ENCODE measurements around the gene SLC35F3.

SLC35F3 gene

GRCh38 chr1:234067581-234068337 is 163.3 kb downstream of the SLC35F3 start:
- Histone ChIP-seq H3K36me3 (no peaks in the 10 kb centered on the region), H3K27ac (no peak overlapping the region), H3K9me3 (ENCODE audit: severe bottlenecking) (peaks cover 4% of the 10 kb centered on the region), H3K27me3 (ENCODE audit: insufficient read depth, low read depth, severe bottlenecking) (peaks cover 84% of the 10 kb centered on the region), H3K4me3 (ENCODE audit: low read depth, low read length) (no peak overlapping the region)
- no peak for TF ChIP-seq CTCF (IDR thresholded peaks at IDR 0.05; ENCODE audit: low read depth, low read length)
- DNase-seq, result no peak

DNA sequence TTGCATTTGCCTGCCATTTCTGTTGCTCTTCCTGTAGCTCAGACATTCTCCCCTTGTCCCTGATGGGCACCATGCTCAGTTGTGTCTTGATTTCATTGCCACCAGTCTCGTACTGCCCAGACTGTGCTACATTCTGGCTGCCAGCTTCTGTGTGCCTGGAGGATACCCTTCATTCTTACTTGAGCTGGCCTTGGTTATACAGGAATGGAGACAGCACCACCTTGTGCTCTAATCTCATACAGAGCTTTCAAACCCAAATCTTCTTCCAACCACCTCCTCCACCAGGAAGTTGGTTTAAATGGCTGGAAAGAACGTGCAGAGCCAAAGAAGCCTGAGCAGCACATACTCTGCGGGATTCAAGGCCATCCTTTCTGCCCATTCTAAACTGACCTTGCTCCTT is 165.3 kb downstream of the SLC35F3 start:
- peaks cover 84% of the 10 kb centered on the region for H3K27me3 ChIP-seq (ENCODE audit: insufficient read depth, low read depth, severe bottlenecking)
- no peaks in the 10 kb centered on the region for H3K36me3 ChIP-seq
- TF ChIP-seq CTCF (IDR thresholded peaks at IDR 0.05; ENCODE audit: low read depth, low read length), result peak; percentile 30; the same call in 1 of the 2 replicates
- H3K9me3 ChIP-seq (ENCODE audit: severe bottlenecking), result peaks cover 4% of the 10 kb centered on the region
- H3K4me3 ChIP-seq (ENCODE audit: low read depth, low read length), result no peak overlapping the region
- no peak for DNase-seq
- H3K27ac ChIP-seq, result no peak overlapping the region

DNA sequence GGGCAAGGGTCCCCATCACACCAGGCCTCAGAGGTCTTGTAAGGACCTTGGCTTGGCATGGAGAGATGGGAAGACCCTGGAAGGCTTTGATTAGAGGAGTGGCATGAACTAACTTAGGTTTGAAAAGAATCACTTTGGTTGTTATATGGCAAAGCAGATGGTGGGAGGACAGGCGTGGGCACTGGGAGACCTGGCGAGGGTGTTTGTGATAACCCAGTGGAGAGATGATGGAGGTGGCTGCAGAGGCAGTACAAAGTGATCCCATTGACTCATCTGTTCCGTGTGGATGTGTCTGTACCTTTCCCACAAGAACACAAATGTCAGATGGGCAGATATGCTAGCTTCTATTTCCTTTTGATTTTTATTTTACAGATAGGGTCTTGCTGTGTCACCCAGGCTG is 168.3 kb downstream of the SLC35F3 start:
- Histone ChIP-seq H3K27me3 (ENCODE audit: insufficient read depth, low read depth, severe bottlenecking) (peaks cover 72% of the 10 kb centered on the region), H3K4me3 (ENCODE audit: low read depth, low read length) (no peak overlapping the region), H3K36me3 (no peaks in the 10 kb centered on the region), H3K27ac (no peak overlapping the region), H3K9me3 (ENCODE audit: severe bottlenecking) (peaks cover 4% of the 10 kb centered on the region)
- DNase-seq, result no peak
- no peak for TF ChIP-seq CTCF (IDR thresholded peaks at IDR 0.05; ENCODE audit: low read depth, low read length)

DNA sequence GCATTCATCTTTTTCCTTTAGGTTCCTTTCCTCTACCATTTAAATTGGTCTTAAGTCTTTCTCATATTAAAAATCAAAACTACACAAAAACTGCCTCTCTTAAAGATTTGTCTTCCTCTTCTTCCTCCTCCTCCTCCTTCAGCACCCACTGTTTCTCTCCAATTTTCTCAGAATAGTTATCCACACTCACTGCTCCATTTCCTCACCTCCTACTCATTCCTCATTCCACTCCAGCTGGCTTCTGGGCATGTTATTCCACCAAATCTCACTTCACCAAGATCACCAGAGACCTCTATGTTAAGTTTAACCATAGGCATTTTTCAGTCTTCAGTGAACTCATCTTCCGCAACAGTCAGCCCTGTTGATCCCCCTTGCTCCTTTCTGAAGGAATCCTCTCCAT is 173.7 kb downstream of the SLC35F3 start:
- DNase-seq, result no peak
- H3K9me3 ChIP-seq (ENCODE audit: severe bottlenecking), result no peaks in the 10 kb centered on the region
- TF ChIP-seq CTCF (IDR thresholded peaks at IDR 0.05; ENCODE audit: low read depth, low read length), result no peak

DNA sequence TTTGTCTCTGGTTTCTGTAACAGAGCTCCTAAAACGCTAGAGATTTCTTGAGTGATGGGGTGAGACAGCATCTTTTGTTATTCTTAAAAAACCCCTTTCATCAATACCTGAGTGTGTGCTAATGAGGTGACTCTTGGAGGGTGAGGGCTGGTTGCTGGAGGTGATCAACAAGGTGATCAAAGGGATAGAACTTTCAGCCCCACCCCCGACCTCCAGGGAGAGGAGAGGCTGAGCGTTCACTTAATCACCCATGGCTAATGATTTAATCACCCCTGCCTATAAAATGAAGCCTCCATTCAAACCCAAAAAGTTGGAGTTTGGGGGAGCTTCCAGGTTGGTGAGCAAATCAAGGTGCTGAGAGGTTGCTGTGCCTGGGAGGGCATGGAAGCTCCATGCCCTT is 175.4 kb downstream of the SLC35F3 start:
- TF ChIP-seq CTCF (IDR thresholded peaks at IDR 0.05; ENCODE audit: low read depth, low read length), result no peak
- H3K9me3 ChIP-seq (ENCODE audit: severe bottlenecking), result no peaks in the 10 kb centered on the region
- no peak for DNase-seq
- no peaks in the 10 kb centered on the region for H3K36me3 ChIP-seq
- H3K27me3 ChIP-seq (ENCODE audit: insufficient read depth, low read depth, severe bottlenecking), result peaks cover 66% of the 10 kb centered on the region
- no peak overlapping the region for H3K27ac ChIP-seq
- H3K4me3 ChIP-seq (ENCODE audit: low read depth, low read length), result no peak overlapping the region

More for the DNA sequence above, 173.7 kb downstream of the SLC35F3 start:
- Histone ChIP-seq H3K27ac (no peak overlapping the region), H3K36me3 (no peaks in the 10 kb centered on the region), H3K4me3 (ENCODE audit: low read depth, low read length) (no peak overlapping the region), H3K27me3 (ENCODE audit: insufficient read depth, low read depth, severe bottlenecking) (peaks cover 71% of the 10 kb centered on the region)

DNA sequence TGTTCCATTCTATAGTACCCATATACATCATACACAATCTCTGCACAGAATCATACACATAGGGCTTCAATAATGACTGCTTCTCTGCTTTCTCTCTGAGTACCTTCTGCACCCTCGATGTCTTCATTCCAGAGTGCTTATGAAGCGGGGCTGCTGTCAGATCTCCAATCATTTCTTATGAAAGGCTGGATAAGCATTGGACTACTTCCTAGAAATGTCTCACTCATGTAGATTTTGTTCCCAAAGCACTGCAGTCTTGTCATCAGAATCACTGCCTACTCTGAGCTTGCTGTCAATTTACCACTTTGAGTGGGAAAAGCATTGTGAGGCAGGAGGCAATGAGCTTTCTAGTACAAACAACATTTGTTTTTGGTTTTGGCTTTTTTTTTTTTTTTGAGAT is 179.0 kb downstream of the SLC35F3 start:
- TF ChIP-seq CTCF (IDR thresholded peaks at IDR 0.05; ENCODE audit: low read depth, low read length), result no peak
- H3K27ac ChIP-seq, result no peak overlapping the region
- no peak for DNase-seq
- H3K36me3 ChIP-seq, result no peaks in the 10 kb centered on the region
- H3K4me3 ChIP-seq (ENCODE audit: low read depth, low read length), result no peak overlapping the region
- peaks cover 80% of the 10 kb centered on the region for H3K27me3 ChIP-seq (ENCODE audit: insufficient read depth, low read depth, severe bottlenecking)
- H3K9me3 ChIP-seq (ENCODE audit: severe bottlenecking), result peaks cover 3% of the 10 kb centered on the region

Measured in WERI-Rb-1 (cell line).